ENCODE results near the gene TEKT5.
A peak's percentile ranks its signal among the peaks of the same experiment; 100 is the strongest.
"Not testable (repeated sequence)": the region's sequence is repeated elsewhere in the genome, so short reads cannot be mapped to it uniquely, and the experiment has no call there.

TEKT5 gene

GRCh38 chr16:10694830-10695229 is at the start of gene TEKT5:
Gene TEKT5 (minus strand): TSS chr16:10694930. CDS start chr16:10694873, 57 bp downstream.
- no peak for DNase-seq (ENCODE audit: low spot score)

GRCh38 chr16:10743610-10744369 is 49.1 kb upstream of the TEKT5 start, which contains the start of gene NUBP1:
Gene NUBP1 (plus strand): TSS chr16:10743842. CDS start chr16:10743864, 22 bp downstream.
- peak; percentile 99 for DNase-seq (ENCODE audit: low spot score)

GRCh38 chr16:10743227-10743609 is 48.5 kb upstream of the TEKT5 start:
- DNase-seq (ENCODE audit: low spot score): no peak

GRCh38 chr16:10741844-10742243 is 47.1 kb upstream of the TEKT5 start:
- DNase-seq (ENCODE audit: low spot score): no peak

- DNase-seq (ENCODE audit: low spot score): not testable (repeated sequence)
These were observed 46.5 kb upstream of the TEKT5 start for GRCh38 chr16:10741249-10741648.

GRCh38 chr16:10740845-10741208 is 46.1 kb upstream of the TEKT5 start:
- DNase-seq (ENCODE audit: low spot score): no peak

GRCh38 chr16:10740000-10740844 is 45.5 kb upstream of the TEKT5 start:
- DNase-seq (ENCODE audit: low spot score): no peak

- DNase-seq (ENCODE audit: low spot score): no peak
These were observed 43.7 kb upstream of the TEKT5 start for GRCh38 chr16:10738231-10739077.

GRCh38 chr16:10737068-10737625 is 42.4 kb upstream of the TEKT5 start:
- DNase-seq (ENCODE audit: low spot score): peak; percentile 70

- DNase-seq (ENCODE audit: low spot score): no peak
These were observed 37.1 kb upstream of the TEKT5 start for GRCh38 chr16:10731790-10732189.

- no peak for DNase-seq (ENCODE audit: low spot score)
These were observed 34.6 kb upstream of the TEKT5 start for GRCh38 chr16:10729104-10730048.

- DNase-seq (ENCODE audit: low spot score): no peak
These were observed 33.5 kb upstream of the TEKT5 start for GRCh38 chr16:10728003-10728887.

- no peak for DNase-seq (ENCODE audit: low spot score)
These were observed 14.2 kb upstream of the TEKT5 start for GRCh38 chr16:10708969-10709368.

GRCh38 chr16:10699756-10700155 is 5.0 kb upstream of the TEKT5 start:
- DNase-seq (ENCODE audit: low spot score): no peak

GRCh38 chr16:10694306-10694705 is 424 bp downstream of the TEKT5 start:
- no peak for DNase-seq (ENCODE audit: low spot score)

- no peak for DNase-seq (ENCODE audit: low spot score)
These were observed 841 bp downstream of the TEKT5 start for GRCh38 chr16:10693889-10694288.

- no peak for DNase-seq (ENCODE audit: low spot score)
These were observed 2.3 kb downstream of the TEKT5 start for GRCh38 chr16:10692470-10692869.

GRCh38 chr16:10688726-10689125 is 6.0 kb downstream of the TEKT5 start:
- DNase-seq (ENCODE audit: low spot score): no peak

- no peak for DNase-seq (ENCODE audit: low spot score)
These were observed 6.4 kb downstream of the TEKT5 start for GRCh38 chr16:10688291-10688690.

GRCh38 chr16:10685709-10686108 is 9.0 kb downstream of the TEKT5 start:
- DNase-seq (ENCODE audit: low spot score): no peak

Measured in ecto neural progenitor cell (in vitro differentiated cells).